Chondrocyte (in vitro differentiated cells): Measurements from ENCODE around the gene ZNF132. TPM values are rescaled to one million over a fixed set of nuclear protein-coding genes. Genes with fewer than 3 reads are reported as not detected.

Experiments
- DNase-seq: peaks from one replicate; pipeline ENCODE4 v3.0.0; 2021; ENCODE audit warnings: mixed read lengths, low spot score
- H3K27ac Mint-ChIP-seq: one replicate; pipeline ENCODE4 v1.8.0; 2021; ENCODE audit warnings: mild to moderate bottlenecking, moderate library complexity, mixed read lengths; ENCODE audit not compliant: unreplicated experiment
- H3K27me3 Mint-ChIP-seq: 2 replicates; pipeline ENCODE4 v1.8.0; 2021; ENCODE audit warnings: low read depth, mixed read lengths
- H3K36me3 Mint-ChIP-seq: 2 replicates; pipeline ENCODE4 v1.8.0; 2021; ENCODE audit warnings: low read depth, mixed read lengths
- H3K4me1 Mint-ChIP-seq: 2 replicates; pipeline ENCODE4 v1.8.0; 2021; ENCODE audit warnings: low read depth, mild to moderate bottlenecking, mixed read lengths
- H3K4me3 Mint-ChIP-seq: one replicate; pipeline ENCODE4 v1.8.0; 2021; ENCODE audit warnings: mild to moderate bottlenecking, moderate library complexity, mixed read lengths; ENCODE audit not compliant: unreplicated experiment
- H3K9me3 Mint-ChIP-seq: 2 replicates; pipeline ENCODE4 v1.8.0; 2021; ENCODE audit warnings: low read depth, mixed read lengths
- total RNA-seq: library from RNA; stranded (reverse); gene quantifications from 3 replicates; pipeline ENCODE4 v1.2.1, GENCODE V29; 2021
- TF ChIP-seq, protein P1 (sequence below): fragments of 200-600 bp; sonication (generic); IDR thresholded peaks from 2 replicates; pipeline ENCODE4 v1.5.0; 2021; ENCODE audit warnings: antibody characterized with exemption, mild to moderate bottlenecking, moderate library complexity

Gene ZNF132
- total RNA-seq, 1 donor from 2014 or later: 1.8 TPM

DNA sequence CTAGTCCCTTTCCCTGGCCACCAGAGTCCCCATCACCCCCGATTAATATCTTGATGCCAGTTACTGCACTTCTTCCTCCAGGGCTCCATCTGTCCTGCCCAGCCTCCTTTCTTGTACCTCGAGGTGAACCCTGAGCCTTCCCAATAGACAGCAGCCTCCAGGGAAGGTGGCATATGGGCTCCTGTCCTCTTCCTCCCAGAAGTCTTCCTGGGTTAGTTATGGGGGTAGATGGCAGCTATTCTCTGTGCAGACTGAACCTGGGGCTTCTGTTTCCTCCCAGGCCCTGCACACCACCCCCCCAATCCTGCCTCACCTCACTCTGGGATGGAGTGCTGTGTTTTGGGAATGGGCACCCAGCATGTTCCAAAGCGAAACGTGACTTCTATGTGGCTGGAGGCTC lies 41.9 kb downstream of the ZNF132 start:
- no peaks in the 10 kb centered on the region for H3K27me3 Mint-ChIP-seq
- H3K27ac Mint-ChIP-seq: no peak overlapping the region
- DNase-seq: no peak
- TF ChIP-seq, protein P1, sequence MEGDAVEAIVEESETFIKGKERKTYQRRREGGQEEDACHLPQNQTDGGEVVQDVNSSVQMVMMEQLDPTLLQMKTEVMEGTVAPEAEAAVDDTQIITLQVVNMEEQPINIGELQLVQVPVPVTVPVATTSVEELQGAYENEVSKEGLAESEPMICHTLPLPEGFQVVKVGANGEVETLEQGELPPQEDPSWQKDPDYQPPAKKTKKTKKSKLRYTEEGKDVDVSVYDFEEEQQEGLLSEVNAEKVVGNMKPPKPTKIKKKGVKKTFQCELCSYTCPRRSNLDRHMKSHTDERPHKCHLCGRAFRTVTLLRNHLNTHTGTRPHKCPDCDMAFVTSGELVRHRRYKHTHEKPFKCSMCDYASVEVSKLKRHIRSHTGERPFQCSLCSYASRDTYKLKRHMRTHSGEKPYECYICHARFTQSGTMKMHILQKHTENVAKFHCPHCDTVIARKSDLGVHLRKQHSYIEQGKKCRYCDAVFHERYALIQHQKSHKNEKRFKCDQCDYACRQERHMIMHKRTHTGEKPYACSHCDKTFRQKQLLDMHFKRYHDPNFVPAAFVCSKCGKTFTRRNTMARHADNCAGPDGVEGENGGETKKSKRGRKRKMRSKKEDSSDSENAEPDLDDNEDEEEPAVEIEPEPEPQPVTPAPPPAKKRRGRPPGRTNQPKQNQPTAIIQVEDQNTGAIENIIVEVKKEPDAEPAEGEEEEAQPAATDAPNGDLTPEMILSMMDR: no peak
- H3K36me3 Mint-ChIP-seq: peaks cover 12% of the 10 kb centered on the region
- H3K4me1 Mint-ChIP-seq: peaks cover 13% of the 10 kb centered on the region
- no peaks in the 10 kb centered on the region for H3K9me3 Mint-ChIP-seq
- no peak overlapping the region for H3K4me3 Mint-ChIP-seq

DNA sequence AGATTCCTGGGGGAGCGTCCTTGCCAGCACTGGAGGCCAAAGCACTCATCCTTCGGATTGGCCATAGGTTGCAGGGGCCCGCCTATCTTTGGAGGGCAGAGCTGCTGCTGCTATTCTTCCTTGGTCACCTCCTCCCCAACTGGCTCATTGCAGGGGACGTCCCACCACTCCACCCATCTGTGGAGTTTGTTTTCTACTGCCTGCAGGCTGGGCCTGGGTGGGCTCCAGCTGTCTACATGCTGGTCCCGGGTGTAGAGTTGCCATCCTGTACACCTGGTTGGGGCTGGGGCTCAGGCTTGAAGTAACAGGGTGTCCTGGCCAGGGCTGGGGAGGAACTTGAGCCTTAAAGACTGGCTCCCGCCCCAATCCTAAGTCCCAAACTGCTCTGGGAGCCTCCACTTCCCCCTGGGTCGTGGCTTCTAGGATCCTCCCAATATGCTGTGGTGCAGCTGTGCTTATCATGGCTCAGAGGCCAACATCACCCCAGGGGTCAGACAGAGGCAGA lies 42.4 kb downstream of the ZNF132 start:
- peak; percentile 74 for DNase-seq
- H3K4me1 Mint-ChIP-seq: peaks cover 13% of the 10 kb centered on the region
- peaks cover 16% of the 10 kb centered on the region for H3K36me3 Mint-ChIP-seq
- H3K27ac Mint-ChIP-seq: no peak overlapping the region
- H3K9me3 Mint-ChIP-seq: no peaks in the 10 kb centered on the region
- no peaks in the 10 kb centered on the region for H3K27me3 Mint-ChIP-seq
- TF ChIP-seq, protein P1: no peak
- no peak overlapping the region for H3K4me3 Mint-ChIP-seq

- DNase-seq: no peak
- H3K4me3 Mint-ChIP-seq: no peak overlapping the region
- no peaks in the 10 kb centered on the region for H3K27me3 Mint-ChIP-seq
- TF ChIP-seq, protein P1: no peak
- peaks cover 13% of the 10 kb centered on the region for H3K4me1 Mint-ChIP-seq
- no peaks in the 10 kb centered on the region for H3K9me3 Mint-ChIP-seq
- H3K27ac Mint-ChIP-seq: no peak overlapping the region
- H3K36me3 Mint-ChIP-seq: peaks cover 16% of the 10 kb centered on the region
Measured at GRCh38 chr19:58396691-58397532, 43.0 kb downstream of the ZNF132 start.

DNA sequence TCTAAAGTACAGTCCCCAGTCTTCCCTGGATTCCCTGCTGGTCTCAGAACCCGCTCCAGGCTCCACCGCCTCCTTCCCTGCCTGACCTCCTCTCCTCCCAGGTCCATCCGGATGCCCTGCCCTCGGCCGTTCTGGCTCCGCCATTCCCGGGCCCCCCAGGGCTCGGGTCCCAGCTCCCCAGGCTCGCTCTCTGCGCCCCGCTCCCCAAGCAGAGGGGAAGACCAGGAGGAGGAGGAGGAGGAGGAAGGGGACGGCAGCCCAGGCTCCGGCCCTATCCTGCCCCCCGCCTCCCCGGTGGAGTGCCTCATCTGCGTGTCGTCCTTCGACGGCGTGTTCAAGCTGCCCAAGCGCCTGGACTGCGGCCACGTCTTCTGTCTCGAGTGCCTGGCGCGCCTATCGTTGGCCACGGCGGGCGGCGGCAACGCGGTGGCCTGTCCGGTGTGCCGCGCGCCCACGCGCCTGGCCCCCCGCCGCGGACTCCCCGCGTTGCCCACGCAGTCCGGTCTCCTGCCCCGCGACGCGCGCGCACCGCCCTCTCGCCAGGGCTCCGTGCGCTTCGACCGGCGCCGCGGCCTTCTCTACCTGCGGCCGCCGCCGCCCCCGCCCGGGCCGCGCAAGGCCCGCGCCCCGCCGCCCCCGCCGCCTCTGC lies 43.9 kb downstream of the ZNF132 start:
- Mint-ChIP-seq H3K27ac (peak overlapping the region; percentile 66), H3K4me3 (no peak overlapping the region), H3K36me3 (peaks cover 17% of the 10 kb centered on the region), H3K9me3 (no peaks in the 10 kb centered on the region), H3K4me1 (peaks cover 10% of the 10 kb centered on the region), H3K27me3 (no peaks in the 10 kb centered on the region)
- no peak for DNase-seq
- TF ChIP-seq, protein P1: no peak

GRCh38 chr19:58395220-58395978 lies 44.6 kb downstream of the ZNF132 start, which contains the start of gene RNF225:
RNF225 (plus strand) TSS chr19:58395656; CDS start chr19:58396090, 434 bp downstream.
- no peak for DNase-seq
- TF ChIP-seq, protein P1: no peak
- no peaks in the 10 kb centered on the region for H3K9me3 Mint-ChIP-seq
- H3K4me1 Mint-ChIP-seq: peaks cover 3% of the 10 kb centered on the region
- H3K27me3 Mint-ChIP-seq: no peaks in the 10 kb centered on the region
- H3K27ac Mint-ChIP-seq: peak within 1 kb of the TSS; percentile 66
- no peak within 1 kb of the TSS for H3K4me3 Mint-ChIP-seq
- H3K36me3 Mint-ChIP-seq: peaks cover 20% of the 10 kb centered on the region
